Measurements from ENCODE around the gene AMIGO2. TPM values are rescaled to one million over a fixed set of nuclear protein-coding genes. Genes with fewer than 3 reads are reported as not detected.
"Not testable (repeated sequence)": the region's sequence is repeated elsewhere in the genome, so short reads cannot be mapped to it uniquely, and the experiment has no call there.

Gene AMIGO2
- total RNA-seq, 1 experiment from 2014 or later = 0.96 TPM

DNA sequence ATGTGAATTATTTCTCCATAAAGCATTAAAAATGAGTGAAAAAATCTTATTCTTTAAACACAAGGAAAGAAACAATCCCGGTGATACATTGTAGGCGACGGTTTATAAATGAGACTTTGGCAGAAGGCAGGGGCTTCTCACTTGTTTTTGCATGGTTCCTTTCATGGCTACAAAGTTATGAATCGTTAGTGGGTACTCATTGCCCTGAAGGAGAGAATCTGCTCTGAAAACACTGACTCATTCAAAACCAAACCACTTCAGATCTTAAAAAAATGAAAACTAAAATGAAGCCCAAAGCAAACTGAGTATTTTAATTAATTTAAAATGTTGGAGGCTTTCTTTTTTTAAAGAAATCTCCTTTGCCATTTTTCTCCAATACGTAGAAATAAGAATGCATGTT lies 41.4 kb upstream of the AMIGO2 start:
- no peaks in the 10 kb centered on the region for H3K27me3 ChIP-seq (ENCODE audit: insufficient read depth, low read length)
- H4K20me1 ChIP-seq (ENCODE audit: insufficient read depth) = no peaks in the 10 kb centered on the region
- DNase-seq (ENCODE audit: low read depth, low spot score) (no peak), ATAC-seq (no peak)
- no peaks in the 10 kb centered on the region for H3K36me3 ChIP-seq (ENCODE audit: control insufficient read depth in 1 of 2, insufficient read depth in 2 of 2, low read length in 2 of 2)
- intact Hi-C loops (cut with micrococcal nuclease) = no loop called here
- H3K9ac ChIP-seq (ENCODE audit: low read length) = no peak overlapping the region
- TF ChIP-seq, protein P1, sequence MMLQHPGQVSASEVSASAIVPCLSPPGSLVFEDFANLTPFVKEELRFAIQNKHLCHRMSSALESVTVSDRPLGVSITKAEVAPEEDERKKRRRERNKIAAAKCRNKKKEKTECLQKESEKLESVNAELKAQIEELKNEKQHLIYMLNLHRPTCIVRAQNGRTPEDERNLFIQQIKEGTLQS (IDR thresholded peaks at IDR 0.05) = no peak
- TF ChIP-seq EGR1 (IDR thresholded peaks at IDR 0.05; ENCODE audit: low read depth) (no peak), POLR2AphosphoS5 (IDR thresholded peaks at IDR 0.05; ENCODE audit: low read depth, low read length) (no peak), CEBPB (IDR thresholded peaks at IDR 0.05; ENCODE audit: low read depth) (no peak), SP1 (IDR thresholded peaks at IDR 0.05; ENCODE audit: low read depth) (no peak)
- TF ChIP-seq, protein P2, sequence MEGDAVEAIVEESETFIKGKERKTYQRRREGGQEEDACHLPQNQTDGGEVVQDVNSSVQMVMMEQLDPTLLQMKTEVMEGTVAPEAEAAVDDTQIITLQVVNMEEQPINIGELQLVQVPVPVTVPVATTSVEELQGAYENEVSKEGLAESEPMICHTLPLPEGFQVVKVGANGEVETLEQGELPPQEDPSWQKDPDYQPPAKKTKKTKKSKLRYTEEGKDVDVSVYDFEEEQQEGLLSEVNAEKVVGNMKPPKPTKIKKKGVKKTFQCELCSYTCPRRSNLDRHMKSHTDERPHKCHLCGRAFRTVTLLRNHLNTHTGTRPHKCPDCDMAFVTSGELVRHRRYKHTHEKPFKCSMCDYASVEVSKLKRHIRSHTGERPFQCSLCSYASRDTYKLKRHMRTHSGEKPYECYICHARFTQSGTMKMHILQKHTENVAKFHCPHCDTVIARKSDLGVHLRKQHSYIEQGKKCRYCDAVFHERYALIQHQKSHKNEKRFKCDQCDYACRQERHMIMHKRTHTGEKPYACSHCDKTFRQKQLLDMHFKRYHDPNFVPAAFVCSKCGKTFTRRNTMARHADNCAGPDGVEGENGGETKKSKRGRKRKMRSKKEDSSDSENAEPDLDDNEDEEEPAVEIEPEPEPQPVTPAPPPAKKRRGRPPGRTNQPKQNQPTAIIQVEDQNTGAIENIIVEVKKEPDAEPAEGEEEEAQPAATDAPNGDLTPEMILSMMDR (IDR thresholded peaks at IDR 0.05 in 2 of 3, conservative IDR thresholded peaks at IDR 0.05 in 1 of 3; ENCODE audit: borderline replicate concordance in 1 of 3, insufficient read depth in 1 of 3, low read depth in 2 of 3, low read length in 2 of 3) = no peak
- no peaks in the 10 kb centered on the region for H3K79me2 ChIP-seq (ENCODE audit: insufficient read depth, low read length)
- RAD21 ChIA-PET (ENCODE audit: low non-redundant PET in 1 of 2, low total read pairs in 2 of 2, uncharacterized antibody in 2 of 2, unreplicated experiment in 2 of 2) = no interaction called here
- CTCF ChIA-PET = no interaction called here
- no peak overlapping the region for H2AFZ ChIP-seq (ENCODE audit: low read depth, low read length, poor library complexity, severe bottlenecking)
- no peaks in the 10 kb centered on the region for H3K4me1 ChIP-seq (ENCODE audit: control insufficient read depth in 1 of 2, insufficient read depth in 2 of 2, low read length in 2 of 2)
- no peaks in the 10 kb centered on the region for H3K9me3 ChIP-seq (ENCODE audit: control insufficient read depth in 1 of 2, insufficient read depth in 1 of 2, low read depth in 1 of 2, low read length in 2 of 2)
- POLR2A ChIA-PET = no interaction called here
- no peaks in the 10 kb centered on the region for H3K9me2 ChIP-seq (ENCODE audit: insufficient read depth)
- no peak overlapping the region for H3K4me2 ChIP-seq (ENCODE audit: low read length)
- no peak overlapping the region for H3K4me3 ChIP-seq (replicated peaks in 1 of 2; ENCODE audit: low read depth in 1 of 2, low read length in 2 of 2)
- no peak overlapping the region for H3K27ac ChIP-seq (ENCODE audit: low read depth, low read length)
- BruUV-seq (replicated peaks) = no TSS peak

DNA sequence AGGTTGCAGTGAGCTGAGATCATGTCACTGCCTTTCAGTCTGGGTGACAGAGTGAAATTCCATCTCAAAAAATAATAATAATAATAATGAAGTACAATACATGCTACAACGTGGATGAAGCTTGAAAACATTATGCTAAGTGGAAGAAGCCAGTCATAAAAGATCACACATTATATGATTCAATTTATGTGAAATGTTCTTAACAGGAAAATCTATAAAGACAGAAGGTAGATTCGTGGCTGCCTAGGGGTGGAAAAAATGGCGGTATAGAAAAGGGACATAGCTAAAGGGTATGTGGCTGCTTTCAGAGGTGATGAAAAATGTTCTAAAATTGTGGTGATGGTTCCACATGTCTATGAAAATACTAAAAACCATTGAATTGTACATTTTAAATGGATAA lies 41.0 kb upstream of the AMIGO2 start:
- H3K4me2 ChIP-seq (ENCODE audit: low read length) = no peak overlapping the region
- H3K4me3 ChIP-seq (replicated peaks in 1 of 2; ENCODE audit: low read depth in 1 of 2, low read length in 2 of 2) = no peak overlapping the region
- no peak overlapping the region for H3K27ac ChIP-seq (ENCODE audit: low read depth, low read length)
- intact Hi-C loops (cut with micrococcal nuclease) = no loop called here
- H4K20me1 ChIP-seq (ENCODE audit: insufficient read depth) = no peaks in the 10 kb centered on the region
- no peaks in the 10 kb centered on the region for H3K36me3 ChIP-seq (ENCODE audit: control insufficient read depth in 1 of 2, insufficient read depth in 2 of 2, low read length in 2 of 2)
- no peaks in the 10 kb centered on the region for H3K9me2 ChIP-seq (ENCODE audit: insufficient read depth)
- no peaks in the 10 kb centered on the region for H3K27me3 ChIP-seq (ENCODE audit: insufficient read depth, low read length)
- no peak overlapping the region for H2AFZ ChIP-seq (ENCODE audit: low read depth, low read length, poor library complexity, severe bottlenecking)
- TF ChIP-seq EZH2 (IDR thresholded peaks at IDR 0.05) (no peak), RAD21 (IDR thresholded peaks at IDR 0.05; ENCODE audit: low read depth) (no peak), ELF1 (IDR thresholded peaks at IDR 0.05; ENCODE audit: borderline replicate concordance, low read depth) (no peak), YY1 (IDR thresholded peaks at IDR 0.05; ENCODE audit: extremely low read depth, insufficient replicate concordance, low read depth, low read length) (no peak)
- no peaks in the 10 kb centered on the region for H3K4me1 ChIP-seq (ENCODE audit: control insufficient read depth in 1 of 2, insufficient read depth in 2 of 2, low read length in 2 of 2)
- no TSS peak for BruUV-seq (replicated peaks)
- no peaks in the 10 kb centered on the region for H3K9me3 ChIP-seq (ENCODE audit: control insufficient read depth in 1 of 2, insufficient read depth in 1 of 2, low read depth in 1 of 2, low read length in 2 of 2)
- H3K9ac ChIP-seq (ENCODE audit: low read length) = no peak overlapping the region
- RAD21 ChIA-PET (ENCODE audit: low non-redundant PET in 1 of 2, low total read pairs in 2 of 2, uncharacterized antibody in 2 of 2, unreplicated experiment in 2 of 2) = no interaction called here
- CTCF ChIA-PET = no interaction called here
- DNase-seq (ENCODE audit: low read depth, low spot score) (no peak), ATAC-seq (no peak)
- no peaks in the 10 kb centered on the region for H3K79me2 ChIP-seq (ENCODE audit: insufficient read depth, low read length)
- POLR2A ChIA-PET = no interaction called here

DNA sequence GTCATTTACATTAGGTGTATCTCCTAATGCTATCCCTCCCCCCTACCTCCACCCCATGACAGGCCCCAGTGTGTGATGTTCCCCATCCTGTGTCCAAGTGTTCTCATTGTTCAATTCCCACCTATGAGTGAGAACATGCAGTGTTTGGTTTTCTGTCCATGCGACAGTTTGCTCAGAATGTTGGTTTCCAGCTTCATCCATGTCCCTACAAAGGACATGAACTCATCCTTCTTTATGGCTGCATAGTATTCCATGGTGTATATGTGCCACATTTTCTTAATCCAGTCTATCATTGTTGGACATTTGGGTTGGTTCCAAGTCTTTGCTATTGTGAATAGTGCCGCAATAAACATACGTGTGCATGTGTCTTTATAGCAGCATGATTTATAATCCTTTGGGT lies 37.5 kb upstream of the AMIGO2 start:
- RAD21 ChIA-PET (ENCODE audit: low non-redundant PET in 1 of 2, low total read pairs in 2 of 2, uncharacterized antibody in 2 of 2, unreplicated experiment in 2 of 2); H3K4me3 ChIP-seq (replicated peaks in 1 of 2; ENCODE audit: low read depth in 1 of 2, low read length in 2 of 2); H3K79me2 ChIP-seq (ENCODE audit: insufficient read depth, low read length); H3K27me3 ChIP-seq (ENCODE audit: insufficient read depth, low read length); BruUV-seq (replicated peaks); CTCF ChIA-PET; ATAC-seq; H3K27ac ChIP-seq (ENCODE audit: low read depth, low read length); H3K4me2 ChIP-seq (ENCODE audit: low read length); H2AFZ ChIP-seq (ENCODE audit: low read depth, low read length, poor library complexity, severe bottlenecking); H3K9ac ChIP-seq (ENCODE audit: low read length); POLR2A ChIA-PET; H3K36me3 ChIP-seq (ENCODE audit: control insufficient read depth in 1 of 2, insufficient read depth in 2 of 2, low read length in 2 of 2); intact Hi-C loops (cut with micrococcal nuclease); H4K20me1 ChIP-seq (ENCODE audit: insufficient read depth); H3K9me3 ChIP-seq (ENCODE audit: control insufficient read depth in 1 of 2, insufficient read depth in 1 of 2, low read depth in 1 of 2, low read length in 2 of 2); H3K4me1 ChIP-seq (ENCODE audit: control insufficient read depth in 1 of 2, insufficient read depth in 2 of 2, low read length in 2 of 2); DNase-seq (ENCODE audit: low read depth, low spot score); H3K9me2 ChIP-seq (ENCODE audit: insufficient read depth): not testable (repeated sequence)
